IMR-90 (cell line): Measurements from ENCODE around the gene SEMA5A. TPM values are rescaled to one million over a fixed set of nuclear protein-coding genes. Genes with fewer than 3 reads are reported as not detected.

Experiments used
- ATAC-seq: fragments of 200-7000 bp; cut with Tn5 transposase; 2 replicates; pipeline ENCODE4 v1.9.1; 2020; ENCODE audit warnings: low read depth, mild to moderate bottlenecking, moderate library complexity
- BruUV-seq: library from RNA; stranded (reverse); fragments of 400-500 nt; replicated peaks from 2 replicates; lab custom pipeline; 2021; lab: Mats Ljungman, UMichigan
- CTCF ChIA-PET: fragments of 300-600 bp; formaldehyde crosslinking; extraction: SDS; loops from one replicate; lab custom pipeline; 2021; ENCODE audit warnings: antibody characterized with exemption; lab: Yijun Ruan, JAX
- POLR2A ChIA-PET: fragments of 300-600 bp; sonication (Branson Sonifier 250); formaldehyde crosslinking; loops from one replicate; lab custom pipeline; 2022; ENCODE audit warnings: antibody characterized with exemption; ENCODE audit not compliant: unreplicated experiment; lab: Charles Lee
- DNase-seq: peaks from one replicate; pipeline ENCODE4 v3.0.0; 2013
- H2AFZ ChIP-seq: replicated peaks from 2 replicates; pipeline ENCODE3; 2013; ENCODE audit warnings: low read length, mild to moderate bottlenecking; ENCODE audit not compliant: poor library complexity
- H2AK5ac ChIP-seq: 2 replicates; pipeline ENCODE4 v1.6.1; 2013; ENCODE audit warnings: low read depth, low read length, inconsistent platforms
- H2AK9ac ChIP-seq: replicated peaks from 2 replicates; pipeline ENCODE3; 2013; ENCODE audit warnings: mild to moderate bottlenecking, low read depth, low read length, moderate library complexity; ENCODE audit not compliant: poor library complexity
- H2BK120ac ChIP-seq: 2 replicates; pipeline ENCODE4 v1.6.1; 2013; ENCODE audit warnings: low read depth, low read length, inconsistent platforms
- H2BK15ac ChIP-seq: 3 replicates; pipeline ENCODE4 v1.6.1; 2013; ENCODE audit warnings: low read depth, low read length, inconsistent platforms
- H2BK20ac ChIP-seq: 2 replicates; pipeline ENCODE4 v1.6.1; 2013; ENCODE audit warnings: low read depth, mild to moderate bottlenecking, inconsistent platforms, low read length, moderate library complexity
- H2BK5ac ChIP-seq: 2 replicates; pipeline ENCODE4 v1.6.1; 2013; ENCODE audit warnings: mild to moderate bottlenecking, low read depth, low read length, inconsistent platforms; ENCODE audit not compliant: poor library complexity, severe bottlenecking
- H3K14ac ChIP-seq: replicated peaks from 2 replicates; pipeline ENCODE4 v1.6.1; 2013; ENCODE audit warnings: low read depth, low read length, inconsistent platforms
- H3K18ac ChIP-seq: 2 replicates; pipeline ENCODE4 v1.6.1; 2013; ENCODE audit warnings: low read depth, low read length, control low read depth
- H3K23ac ChIP-seq: 2 replicates; pipeline ENCODE4 v1.6.1; 2013; ENCODE audit warnings: low read depth, low read length, inconsistent platforms
- H3K27ac ChIP-seq: 2 replicates; pipeline ENCODE4 v1.5.1; 2013; ENCODE audit warnings: mild to moderate bottlenecking, control low read depth, low read length; ENCODE audit not compliant: insufficient read depth
- H3K27me3 ChIP-seq: 2 replicates; pipeline ENCODE4 v1.6.1; 2013; ENCODE audit warnings: low read length; ENCODE audit not compliant: control insufficient read depth, insufficient read depth
- H3K36me3 ChIP-seq: 2 replicates; pipeline ENCODE4 v1.6.1; 2013; ENCODE audit warnings: low read length, mixed read lengths; ENCODE audit not compliant: control insufficient read depth, insufficient read depth
- H3K4ac ChIP-seq: 2 replicates; pipeline ENCODE4 v1.6.1; 2013; ENCODE audit warnings: low read depth, low read length, inconsistent platforms
- H3K4me1 ChIP-seq: 2 replicates; pipeline ENCODE4 v1.6.1; 2013; ENCODE audit warnings: low read length, mixed read lengths; ENCODE audit not compliant: control insufficient read depth, insufficient read depth
- H3K4me2 ChIP-seq: 2 replicates; pipeline ENCODE4 v1.6.1; 2013; ENCODE audit warnings: low read depth, mild to moderate bottlenecking, control low read depth, low read length, moderate library complexity
- H3K4me3 ChIP-seq: 2 replicates; pipeline ENCODE4 v1.5.1; 2013; ENCODE audit warnings: low read depth, mild to moderate bottlenecking, control low read depth, low read length, moderate library complexity; ENCODE audit not compliant: insufficient read depth
- H3K56ac ChIP-seq: 2 replicates; pipeline ENCODE4 v1.6.1; 2013; ENCODE audit warnings: low read length, inconsistent platforms; ENCODE audit not compliant: insufficient read depth; ENCODE audit errors: extremely low read depth
- H3K79me1 ChIP-seq, 2 experiments: 2 replicates each; pipeline ENCODE4 v1.6.1; 2013; ENCODE audit warnings: low read length in 2 of 2, inconsistent platforms in 1 of 2, low read depth in 1 of 2
- H3K9ac ChIP-seq: 2 replicates; pipeline ENCODE4 v1.6.1; 2013; ENCODE audit warnings: low read depth, low read length, control low read depth
- H3K9me1 ChIP-seq: 2 replicates; pipeline ENCODE4 v1.6.1; 2013; ENCODE audit warnings: low read length, inconsistent platforms; ENCODE audit not compliant: insufficient read depth
- H3K9me3 ChIP-seq: 2 replicates; pipeline ENCODE4 v1.6.1; 2013; ENCODE audit warnings: low read length; ENCODE audit not compliant: control insufficient read depth, insufficient read depth
- H4K20me1 ChIP-seq: 2 replicates; pipeline ENCODE4 v1.6.1; 2013; ENCODE audit warnings: low read length, inconsistent platforms; ENCODE audit not compliant: insufficient read depth
- H4K5ac ChIP-seq: 2 replicates; pipeline ENCODE4 v1.6.1; 2013; ENCODE audit warnings: mild to moderate bottlenecking, low read depth, low read length, control low read depth
- H4K8ac ChIP-seq, 2 experiments: 2 replicates each; pipeline ENCODE4 v1.6.1; 2013; ENCODE audit warnings: low read depth in 2 of 2, low read length in 2 of 2, control low read depth in 1 of 2, inconsistent platforms in 1 of 2
- H4K91ac ChIP-seq: 2 replicates; pipeline ENCODE4 v1.6.1; 2013; ENCODE audit warnings: low read depth, low read length, inconsistent platforms; ENCODE audit not compliant: insufficient read depth
- BHLHE40 ChIP-seq: fragments of 150-350 bp; IDR thresholded peaks from 2 replicates; pipeline ENCODE4 v1.6.1; 2016; ENCODE audit warnings: mild to moderate bottlenecking, low read depth, low read length
- CEBPB ChIP-seq: IDR thresholded peaks from 2 replicates; pipeline ENCODE4 v1.6.1; 2012; ENCODE audit warnings: low read depth, low read length, improper control_type of control experiment
- ELK1 ChIP-seq: fragments of 150-350 bp; IDR thresholded peaks from 2 replicates; pipeline ENCODE4 v1.6.1; 2016; ENCODE audit warnings: low read depth, mild to moderate bottlenecking, low read length, moderate library complexity, borderline replicate concordance
- FOS ChIP-seq: fragments of 150-350 bp; IDR thresholded peaks from 2 replicates; pipeline ENCODE4 v1.6.1; 2016; ENCODE audit warnings: low read depth, low read length
- MAFK ChIP-seq: IDR thresholded peaks from 2 replicates; pipeline ENCODE4 v1.6.1; 2012; ENCODE audit warnings: low read depth, low read length, improper control_type of control experiment
- MXI1 ChIP-seq: IDR thresholded peaks from 2 replicates; pipeline ENCODE4 v1.6.1; 2012; ENCODE audit warnings: low read depth, mild to moderate bottlenecking, low read length, moderate library complexity, borderline replicate concordance
- POLR2A ChIP-seq: IDR thresholded peaks from 2 replicates; pipeline ENCODE4 v1.6.1; 2012; ENCODE audit warnings: mild to moderate bottlenecking, low read depth, low read length
- RAD21 ChIP-seq: IDR thresholded peaks from 2 replicates; pipeline ENCODE4 v1.6.1; 2012; ENCODE audit warnings: low read length, improper control_type of control experiment
- RCOR1 ChIP-seq: IDR thresholded peaks from 2 replicates; pipeline ENCODE4 v1.6.1; 2012; ENCODE audit warnings: mild to moderate bottlenecking, low read length, improper control_type of control experiment; ENCODE audit not compliant: insufficient replicate concordance
- RFX5 ChIP-seq: IDR thresholded peaks from 2 replicates; pipeline ENCODE4 v1.8.0; 2012; ENCODE audit warnings: low read depth, mild to moderate bottlenecking, low read length, moderate library complexity
- SMC3 ChIP-seq: fragments of 150-350 bp; IDR thresholded peaks from 2 replicates; pipeline ENCODE4 v1.6.1; 2016; ENCODE audit warnings: low read depth, mild to moderate bottlenecking, antibody characterized with exemption, low read length, moderate library complexity
- USF2 ChIP-seq: fragments of 150-350 bp; IDR thresholded peaks from 2 replicates; pipeline ENCODE4 v1.6.1; 2017; ENCODE audit warnings: mild to moderate bottlenecking, antibody characterized with exemption, low read length, low read depth
- WGBS, 2 experiments: methylation state at CpG; one replicate each; pipeline versions ENCODE4 v1.1.5 to v1.1.7; 2013; ENCODE audit warnings: missing lambda C conversion rate in 2 of 2; ENCODE audit not compliant: insufficient read length in 1 of 2; ENCODE audit errors: extremely low coverage in 2 of 2; 5-methylcytosine and 5-hydroxymethylcytosine counted together
- dilution Hi-C: fragments of 300-500 bp; cut with HindIII; formaldehyde crosslinking; loops from one replicate; pipeline ENCODE4 v1.14.3; 2018; ENCODE audit warnings: low sequenced_read_pairs; ENCODE audit not compliant: unreplicated experiment
- in situ Hi-C: fragments of 300-500 bp; cut with MboI; formaldehyde crosslinking; loops from 3 replicates; pipeline ENCODE4 v1.14.3; 2019; ENCODE audit warnings: low sequenced_read_pairs, inconsistent platforms, mixed read lengths
- intact Hi-C: fragments of 100-400 bp; cut with micrococcal nuclease; formaldehyde crosslinking; loops from 2 replicates; pipeline ENCODE4 v1.10.0; 2022
- polyA plus RNA-seq, 3 experiments: library from polyadenylated mRNA; depleted of rRNA; stranded (reverse); fragments of >200 nt; gene quantifications; 2 replicates each; pipeline ENCODE4 v1.2.3, GENCODE V29; 2012; ENCODE audit warnings: low replicate concordance in 1 of 3
- total RNA-seq: library from RNA; depleted of rRNA; stranded (reverse); fragments of >200 nt; gene quantifications from 2 replicates; pipeline ENCODE4 v1.2.3, GENCODE V29; 2012

SEMA5A gene
- total and polyA plus RNA-seq, 2 of the 4 experiments (the other 2 are of a cell fraction): 8.2 to 9.9 TPM

- no peak overlapping the region for H2BK5ac ChIP-seq
- H3K27me3 ChIP-seq: no peaks in the 10 kb centered on the region
- no peak overlapping the region for H4K5ac ChIP-seq
- H3K56ac ChIP-seq: no peak overlapping the region
- H3K4me1 ChIP-seq: peaks cover 6% of the 10 kb centered on the region
- no peaks in the 10 kb centered on the region for H3K9me3 ChIP-seq
- in situ Hi-C loops: no loop called here
- H3K23ac ChIP-seq: peak overlapping the region; percentile 48; the same call in 1 of the 2 replicates
- H4K8ac ChIP-seq: no peak overlapping the region
- H4K91ac ChIP-seq: no peak overlapping the region
- H3K79me1 ChIP-seq: peaks cover 14 to 69% of the 10 kb centered on the region in 2 experiments
- H2BK120ac ChIP-seq: no peak overlapping the region
- no CpG with 5 or more reads among the region's 2 CpGs for WGBS, 2 experiments
- H3K4ac ChIP-seq: no peak overlapping the region
- CTCF ChIA-PET: interaction anchor here (0.6 kb wide), 1 partner anchor 306 kb away, joined by 3 read pairs; no protein-coding TSS in a partner anchor
- ATAC-seq (peak; percentile 74), DNase-seq (peak; percentile 56)
- H2AFZ ChIP-seq: no peak overlapping the region
- H3K14ac ChIP-seq: no peak overlapping the region
- H4K20me1 ChIP-seq: peaks cover 9% of the 10 kb centered on the region; the same call in 1 of the 2 replicates
- H3K4me2 ChIP-seq: peak overlapping the region; percentile 35; the same call in 1 of the 2 replicates
- no TSS peak for BruUV-seq
- peaks cover 11% of the 10 kb centered on the region for H3K9me1 ChIP-seq
- intact Hi-C loops: no loop called here
- no peak overlapping the region for H2AK5ac ChIP-seq
- H3K27ac ChIP-seq: no peak overlapping the region
- no peaks in the 10 kb centered on the region for H3K36me3 ChIP-seq
- no peak overlapping the region for H3K4me3 ChIP-seq
- no peak overlapping the region for H2BK20ac ChIP-seq
- H3K18ac ChIP-seq: no peak overlapping the region
- no peak overlapping the region for H3K9ac ChIP-seq
- dilution Hi-C loops: no loop called here
- H2BK15ac ChIP-seq: no peak overlapping the region
- TF ChIP-seq POLR2A (no peak), USF2 (no peak), ELK1 (no peak), RCOR1 (no peak), MAFK (no peak), FOS (no peak), RFX5 (no peak), RAD21 (no peak), MXI1 (no peak), BHLHE40 (no peak), CEBPB (no peak), SMC3 (no peak)
- POLR2A ChIA-PET: no interaction called here
- H2AK9ac ChIP-seq: no peak overlapping the region
Measured at GRCh38 chr5:9395706-9396105, 150.2 kb downstream of the SEMA5A start.
